PFSK-1 (cell line): ENCODE measurements around the gene FEV.

Experiments
- FOXP2 ChIP-seq: optimal IDR thresholded peaks from 2 replicates; pipeline ENCODE3; 2011; ENCODE audit warnings: borderline replicate concordance, control low read depth, inconsistent platforms; ENCODE audit not compliant: insufficient read depth; ENCODE audit errors: extremely low read length, extremely low read depth
- POLR2AphosphoS5 ChIP-seq: IDR thresholded peaks from 2 replicates; pipeline ENCODE4 v1.6.1; 2012; ENCODE audit warnings: low read depth, mild to moderate bottlenecking, control low read depth, low read length, moderate library complexity
- SIN3A ChIP-seq: IDR thresholded peaks from 2 replicates; pipeline ENCODE4 v1.6.1; 2012; ENCODE audit warnings: mild to moderate bottlenecking, low read length, moderate library complexity, borderline replicate concordance; ENCODE audit not compliant: insufficient read depth
- TAF1 ChIP-seq: IDR thresholded peaks from 2 replicates; pipeline ENCODE4 v1.6.1; 2012; ENCODE audit warnings: low read length, control low read depth, borderline replicate concordance; ENCODE audit not compliant: insufficient read depth
- TF ChIP-seq, protein P1 (sequence below), 2 experiments: IDR thresholded peaks; 2 replicates each; pipeline versions ENCODE4 v1.6.1 to v1.8.0; 2011 to 2012; ENCODE audit warnings: low read depth in 2 of 2, low read length in 2 of 2, control low read depth in 1 of 2, inconsistent platforms in 1 of 2, mild to moderate bottlenecking in 1 of 2, moderate library complexity in 1 of 2; ENCODE audit not compliant: insufficient read depth in 1 of 2

Gene FEV

DNA sequence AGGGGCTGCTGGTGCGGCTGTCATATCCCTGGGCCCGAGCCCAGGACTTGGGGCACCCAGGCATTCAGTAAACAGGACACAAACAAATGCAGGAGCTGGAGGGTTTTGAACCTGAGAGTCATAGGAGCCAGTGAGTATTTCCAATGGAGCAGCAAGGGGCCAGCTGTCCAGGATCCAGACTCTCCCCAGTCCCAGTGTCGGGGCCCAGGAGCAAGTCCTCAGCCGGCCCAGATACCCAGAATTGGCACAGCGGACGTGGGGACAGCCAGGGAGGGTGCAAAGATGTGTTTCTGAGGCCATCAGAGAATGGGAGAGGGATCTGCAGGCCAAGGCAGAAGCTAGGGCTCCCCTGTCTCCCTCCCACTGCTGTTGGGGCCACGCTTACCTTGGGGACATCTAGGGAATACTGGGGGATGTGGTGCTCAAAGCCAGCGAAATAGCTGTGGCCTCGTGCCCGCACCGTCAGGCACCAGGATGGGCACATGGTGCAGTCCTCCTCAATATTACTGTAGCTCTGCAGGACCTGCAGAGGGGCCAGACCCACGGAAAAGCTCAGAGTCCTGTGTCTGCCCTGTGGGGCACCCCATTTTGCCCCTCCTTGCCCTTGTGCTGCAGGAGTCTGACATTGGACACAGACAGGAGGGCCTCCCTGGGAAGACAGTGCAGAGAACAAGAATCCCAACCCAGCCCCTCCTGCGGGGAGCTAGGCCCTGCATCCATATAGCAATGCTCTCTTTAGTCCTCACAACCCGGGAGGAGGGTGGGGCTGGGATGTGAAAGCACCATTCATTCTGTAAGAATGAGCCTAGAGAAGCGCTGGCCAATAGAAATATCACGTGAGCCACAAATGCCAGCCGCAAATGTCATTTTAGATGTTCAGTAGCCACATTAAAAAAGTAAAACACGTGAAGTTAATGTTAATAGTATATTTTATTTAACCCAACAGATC is 40.9 kb upstream of the FEV start:
- TF ChIP-seq, protein P1, sequence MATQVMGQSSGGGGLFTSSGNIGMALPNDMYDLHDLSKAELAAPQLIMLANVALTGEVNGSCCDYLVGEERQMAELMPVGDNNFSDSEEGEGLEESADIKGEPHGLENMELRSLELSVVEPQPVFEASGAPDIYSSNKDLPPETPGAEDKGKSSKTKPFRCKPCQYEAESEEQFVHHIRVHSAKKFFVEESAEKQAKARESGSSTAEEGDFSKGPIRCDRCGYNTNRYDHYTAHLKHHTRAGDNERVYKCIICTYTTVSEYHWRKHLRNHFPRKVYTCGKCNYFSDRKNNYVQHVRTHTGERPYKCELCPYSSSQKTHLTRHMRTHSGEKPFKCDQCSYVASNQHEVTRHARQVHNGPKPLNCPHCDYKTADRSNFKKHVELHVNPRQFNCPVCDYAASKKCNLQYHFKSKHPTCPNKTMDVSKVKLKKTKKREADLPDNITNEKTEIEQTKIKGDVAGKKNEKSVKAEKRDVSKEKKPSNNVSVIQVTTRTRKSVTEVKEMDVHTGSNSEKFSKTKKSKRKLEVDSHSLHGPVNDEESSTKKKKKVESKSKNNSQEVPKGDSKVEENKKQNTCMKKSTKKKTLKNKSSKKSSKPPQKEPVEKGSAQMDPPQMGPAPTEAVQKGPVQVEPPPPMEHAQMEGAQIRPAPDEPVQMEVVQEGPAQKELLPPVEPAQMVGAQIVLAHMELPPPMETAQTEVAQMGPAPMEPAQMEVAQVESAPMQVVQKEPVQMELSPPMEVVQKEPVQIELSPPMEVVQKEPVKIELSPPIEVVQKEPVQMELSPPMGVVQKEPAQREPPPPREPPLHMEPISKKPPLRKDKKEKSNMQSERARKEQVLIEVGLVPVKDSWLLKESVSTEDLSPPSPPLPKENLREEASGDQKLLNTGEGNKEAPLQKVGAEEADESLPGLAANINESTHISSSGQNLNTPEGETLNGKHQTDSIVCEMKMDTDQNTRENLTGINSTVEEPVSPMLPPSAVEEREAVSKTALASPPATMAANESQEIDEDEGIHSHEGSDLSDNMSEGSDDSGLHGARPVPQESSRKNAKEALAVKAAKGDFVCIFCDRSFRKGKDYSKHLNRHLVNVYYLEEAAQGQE (IDR thresholded peaks at IDR 0.05; ENCODE audit: insufficient read depth in 1 of 2, low read depth in 2 of 2, low read length in 2 of 2) = no peak

DNA sequence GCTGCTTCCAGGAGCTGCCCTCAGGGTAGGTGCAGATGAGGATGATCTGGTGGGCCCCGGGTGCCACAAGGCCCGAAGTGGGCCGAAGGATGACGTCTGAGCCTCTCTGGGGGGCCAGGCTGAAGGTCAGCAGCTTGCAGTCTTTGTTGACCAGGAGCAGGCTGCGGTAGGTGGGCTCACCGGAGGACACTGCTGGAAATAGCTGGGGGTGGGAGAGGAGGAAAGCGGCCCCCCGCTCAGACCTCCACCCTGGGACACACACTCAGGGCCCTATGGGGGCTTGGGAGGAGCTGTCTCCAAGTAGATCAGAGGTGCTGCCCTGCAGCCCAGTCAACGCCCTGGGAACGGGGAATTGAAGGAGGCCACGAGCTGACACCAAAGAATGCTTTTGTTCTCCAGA is 39.1 kb upstream of the FEV start:
- TF ChIP-seq, protein P1 (IDR thresholded peaks at IDR 0.05; ENCODE audit: insufficient read depth in 1 of 2, low read depth in 2 of 2, low read length in 2 of 2) = no peak
- no peak for TF ChIP-seq TAF1
- no peak for TF ChIP-seq SIN3A
- no peak for TF ChIP-seq FOXP2
- TF ChIP-seq POLR2AphosphoS5 = no peak

DNA sequence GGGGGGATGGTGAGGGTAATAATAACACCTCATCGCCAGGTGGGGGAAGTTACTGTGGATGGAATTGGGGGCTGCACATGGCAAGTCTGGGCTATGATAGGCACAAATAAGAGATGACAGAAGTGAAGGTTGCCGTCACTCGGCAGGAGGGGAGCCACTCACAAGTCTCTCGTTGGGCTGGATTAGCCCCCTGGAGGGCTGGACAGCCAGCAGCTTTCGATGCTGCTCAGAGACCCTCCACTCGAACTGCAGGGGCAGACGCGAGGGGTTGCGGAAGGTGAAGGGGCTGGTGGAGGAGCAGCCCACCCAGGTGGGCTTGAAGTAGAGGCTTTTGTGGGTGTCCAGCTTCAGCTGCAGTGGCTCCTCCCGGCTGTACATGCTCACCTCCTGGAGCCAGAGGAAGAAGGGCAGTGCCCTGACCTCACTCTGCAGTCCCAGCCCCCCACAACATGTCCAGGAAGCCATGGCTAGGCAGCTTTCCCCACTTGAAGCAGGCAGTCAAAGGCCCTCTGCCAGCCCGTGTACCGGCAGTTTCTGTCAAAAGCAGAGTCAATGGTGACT is 38.1 kb upstream of the FEV start:
- TF ChIP-seq FOXP2 = no peak
- TF ChIP-seq, protein P1 (IDR thresholded peaks at IDR 0.05; ENCODE audit: insufficient read depth in 1 of 2, low read depth in 2 of 2, low read length in 2 of 2) = no peak
- no peak for TF ChIP-seq POLR2AphosphoS5
- TF ChIP-seq TAF1 = no peak
- no peak for TF ChIP-seq SIN3A

DNA sequence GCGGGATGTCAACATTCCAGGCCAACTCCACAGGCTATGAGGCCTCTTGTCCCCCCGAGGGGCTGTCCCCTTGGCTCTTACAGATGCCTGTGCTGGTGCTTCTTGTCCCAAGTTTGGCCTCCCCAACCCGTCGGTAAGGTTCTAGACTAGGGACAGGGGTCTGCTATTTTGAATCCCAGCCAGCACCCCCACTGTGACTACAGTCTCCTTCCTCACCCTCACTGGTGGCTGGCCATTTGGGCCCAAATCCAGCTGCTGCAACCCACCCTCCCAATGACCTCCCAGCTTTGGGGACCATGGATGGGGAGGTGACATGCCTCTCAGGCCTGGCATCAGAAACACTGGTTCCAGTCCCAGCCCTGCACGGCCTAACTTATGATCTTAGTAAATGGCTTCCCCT is 37.6 kb upstream of the FEV start:
- TF ChIP-seq POLR2AphosphoS5 = no peak
- no peak for TF ChIP-seq TAF1
- TF ChIP-seq, protein P1 (IDR thresholded peaks at IDR 0.05; ENCODE audit: insufficient read depth in 1 of 2, low read depth in 2 of 2, low read length in 2 of 2) = no peak
- TF ChIP-seq SIN3A = no peak
- TF ChIP-seq FOXP2 = no peak
